NCI-H2227 (cell line): ENCODE data around the gene VN1R5.

Source experiments
- DNase-seq: peaks from one replicate; lab custom pipeline; 2025; ENCODE audit not compliant: unreplicated experiment; lab: John Stamatoyannopoulos, UW

The VN1R5 gene

GRCh38 chr1:247299723-247300381 lies 44.0 kb downstream of the VN1R5 start:
- DNase-seq: no peak

- no peak for DNase-seq
These were observed 44.8 kb downstream of the VN1R5 start for GRCh38 chr1:247300491-247301175.

GRCh38 chr1:247301176-247301540 lies 45.3 kb downstream of the VN1R5 start:
- DNase-seq: no peak

- no peak for DNase-seq
These were observed 47.3 kb downstream of the VN1R5 start for GRCh38 chr1:247303216-247303615.

- DNase-seq: no peak
These were observed 48.2 kb downstream of the VN1R5 start for GRCh38 chr1:247304031-247304430.
